Astrocyte of the spinal cord (primary cell): Measurements from ENCODE around the gene SLC7A9.

Experiments
- DNase-seq: peaks from one replicate; pipeline ENCODE4 v3.0.0; 2011; ENCODE audit warnings: low read depth, low spot score
- H3K4me3 ChIP-seq: 2 replicates; pipeline ENCODE4 v1.5.1; 2011; ENCODE audit warnings: low read depth, mild to moderate bottlenecking, low read length, moderate library complexity
- in situ Hi-C: cut with HindIII; loops from 2 replicates; pipeline ENCODE4 v1.10.0; 2017; ENCODE audit warnings: low sequenced_read_pairs
- TF ChIP-seq, protein P1 (sequence below): IDR thresholded peaks from 2 replicates; pipeline ENCODE4 v1.5.1; 2012; ENCODE audit warnings: low read depth, mild to moderate bottlenecking, low read length, inconsistent platforms

Gene SLC7A9

DNA sequence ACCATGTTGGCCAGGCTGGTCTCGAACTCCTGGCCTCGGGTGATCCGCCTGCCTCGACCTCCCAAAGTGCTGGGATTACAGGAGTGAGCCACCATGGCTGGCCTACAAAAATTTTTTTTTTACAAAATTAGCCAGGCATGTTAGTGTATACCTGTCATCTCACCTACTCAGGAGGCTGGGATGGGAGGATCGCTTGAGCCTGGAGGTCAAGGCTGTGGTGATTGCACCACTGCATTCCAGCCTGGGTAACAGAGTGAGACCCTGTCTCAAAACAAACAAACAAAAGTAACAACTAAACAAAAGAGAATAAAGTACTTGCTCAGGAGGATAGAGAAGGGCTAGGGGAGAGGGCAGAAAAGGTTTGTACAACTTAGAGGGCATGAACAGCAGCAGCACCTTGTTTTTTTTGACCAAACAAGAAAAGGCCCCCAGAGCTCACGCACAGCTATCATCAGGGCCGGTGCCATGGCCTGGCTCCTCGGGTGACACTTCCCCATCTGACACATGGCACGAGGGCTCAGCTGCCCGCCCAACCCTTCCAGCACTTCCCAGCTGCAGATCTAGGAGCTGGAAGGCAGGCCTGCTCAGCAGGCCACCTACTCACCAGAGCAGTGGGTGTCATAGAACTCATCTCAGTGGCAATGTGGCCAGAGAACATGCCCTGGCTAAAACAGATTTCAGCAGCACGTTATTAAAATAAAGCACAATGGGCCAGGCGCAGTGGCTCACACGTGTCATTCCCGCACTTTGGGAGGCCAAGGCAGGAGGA is 8.6 kb upstream of the SLC7A9 start:
- in situ Hi-C loops: no loop called here
- H3K4me3 ChIP-seq: no peak overlapping the region
- DNase-seq: no peak
- TF ChIP-seq, protein P1, sequence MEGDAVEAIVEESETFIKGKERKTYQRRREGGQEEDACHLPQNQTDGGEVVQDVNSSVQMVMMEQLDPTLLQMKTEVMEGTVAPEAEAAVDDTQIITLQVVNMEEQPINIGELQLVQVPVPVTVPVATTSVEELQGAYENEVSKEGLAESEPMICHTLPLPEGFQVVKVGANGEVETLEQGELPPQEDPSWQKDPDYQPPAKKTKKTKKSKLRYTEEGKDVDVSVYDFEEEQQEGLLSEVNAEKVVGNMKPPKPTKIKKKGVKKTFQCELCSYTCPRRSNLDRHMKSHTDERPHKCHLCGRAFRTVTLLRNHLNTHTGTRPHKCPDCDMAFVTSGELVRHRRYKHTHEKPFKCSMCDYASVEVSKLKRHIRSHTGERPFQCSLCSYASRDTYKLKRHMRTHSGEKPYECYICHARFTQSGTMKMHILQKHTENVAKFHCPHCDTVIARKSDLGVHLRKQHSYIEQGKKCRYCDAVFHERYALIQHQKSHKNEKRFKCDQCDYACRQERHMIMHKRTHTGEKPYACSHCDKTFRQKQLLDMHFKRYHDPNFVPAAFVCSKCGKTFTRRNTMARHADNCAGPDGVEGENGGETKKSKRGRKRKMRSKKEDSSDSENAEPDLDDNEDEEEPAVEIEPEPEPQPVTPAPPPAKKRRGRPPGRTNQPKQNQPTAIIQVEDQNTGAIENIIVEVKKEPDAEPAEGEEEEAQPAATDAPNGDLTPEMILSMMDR: no peak

DNA sequence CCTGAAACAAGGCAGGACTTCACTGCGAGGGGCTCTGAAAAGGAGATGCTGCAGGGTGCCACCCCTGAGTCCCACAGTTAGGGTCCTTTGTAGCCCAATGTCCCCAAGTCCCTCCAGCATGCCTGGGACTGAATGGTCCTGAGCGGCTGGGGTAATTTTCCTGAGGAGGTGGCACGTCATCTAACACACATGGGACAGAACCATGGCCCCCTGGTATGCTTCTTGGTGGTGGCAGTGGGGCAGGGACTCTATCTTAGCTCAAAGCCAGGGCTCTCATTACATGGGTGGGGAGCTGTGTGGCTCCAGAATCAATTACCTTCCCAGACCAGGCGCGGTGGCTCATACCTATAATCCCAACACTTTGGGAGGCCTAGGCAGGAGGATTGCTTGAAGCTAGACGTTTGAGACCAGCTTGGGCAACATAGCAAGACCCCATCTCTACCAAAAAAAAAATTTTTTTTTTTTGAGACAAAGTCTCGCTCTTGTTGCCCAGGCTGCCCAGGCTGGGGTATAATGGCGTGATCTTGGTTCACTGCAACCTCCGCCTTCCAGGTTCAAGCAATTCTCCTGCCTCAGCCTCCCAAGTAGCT is 7.9 kb upstream of the SLC7A9 start:
- DNase-seq: no peak
- TF ChIP-seq, protein P1: no peak
- no peak overlapping the region for H3K4me3 ChIP-seq
- in situ Hi-C loops: no loop called here

DNA sequence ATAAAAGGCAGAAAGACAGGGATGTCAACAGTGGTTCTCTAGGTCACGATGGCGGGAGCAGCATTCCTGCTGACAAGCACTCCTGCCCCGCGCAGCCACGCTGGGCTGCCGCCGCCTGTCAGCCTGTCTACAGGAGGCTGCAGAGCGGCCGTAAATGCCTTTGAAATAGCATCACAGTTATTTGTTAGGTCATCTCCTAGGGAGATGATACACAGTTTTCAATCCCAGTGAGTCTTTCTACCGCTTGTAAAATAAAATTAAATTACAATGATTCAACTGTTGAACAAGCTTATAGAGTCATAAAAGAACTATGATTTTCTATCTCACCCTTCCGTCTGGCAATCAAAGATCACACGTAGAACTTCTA is 7.3 kb upstream of the SLC7A9 start:
- in situ Hi-C loops: no loop called here
- TF ChIP-seq, protein P1: no peak
- no peak overlapping the region for H3K4me3 ChIP-seq
- DNase-seq: peak; percentile 82

DNA sequence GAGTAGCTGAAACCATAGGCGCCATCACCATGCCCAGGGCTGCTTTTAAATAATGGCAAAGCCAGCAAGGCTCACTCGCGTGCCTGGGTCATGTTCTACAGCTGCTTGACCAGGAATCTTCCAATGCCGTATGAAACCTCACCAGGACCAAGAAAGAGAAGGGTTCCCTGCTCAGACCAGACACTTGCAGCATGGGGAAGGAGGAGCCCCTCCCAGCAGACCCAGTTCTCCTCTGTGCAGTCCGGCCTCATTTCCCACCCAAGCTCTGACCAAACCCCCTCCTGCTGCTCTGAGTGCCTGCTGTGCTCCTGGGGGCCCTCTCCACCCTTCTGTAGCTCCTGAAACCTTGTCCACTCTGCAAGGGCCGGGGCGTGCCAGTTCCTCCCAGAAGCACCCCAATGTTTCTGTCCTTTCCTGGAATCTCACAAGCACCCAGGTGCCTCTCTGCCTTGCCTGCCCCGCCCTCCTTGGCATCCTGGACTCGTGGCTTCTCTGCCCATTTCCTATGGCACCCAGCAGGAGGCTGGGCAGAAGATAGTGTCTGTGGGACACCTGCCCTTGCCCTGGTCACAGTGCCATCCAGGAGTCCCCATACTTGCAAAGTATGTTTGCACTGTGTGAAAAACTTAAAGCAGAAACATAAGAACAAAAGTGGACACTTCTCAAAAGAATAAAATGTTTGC is 6.8 kb upstream of the SLC7A9 start:
- DNase-seq: no peak
- TF ChIP-seq, protein P1: no peak
- in situ Hi-C loops: no loop called here
- H3K4me3 ChIP-seq: no peak overlapping the region

DNA sequence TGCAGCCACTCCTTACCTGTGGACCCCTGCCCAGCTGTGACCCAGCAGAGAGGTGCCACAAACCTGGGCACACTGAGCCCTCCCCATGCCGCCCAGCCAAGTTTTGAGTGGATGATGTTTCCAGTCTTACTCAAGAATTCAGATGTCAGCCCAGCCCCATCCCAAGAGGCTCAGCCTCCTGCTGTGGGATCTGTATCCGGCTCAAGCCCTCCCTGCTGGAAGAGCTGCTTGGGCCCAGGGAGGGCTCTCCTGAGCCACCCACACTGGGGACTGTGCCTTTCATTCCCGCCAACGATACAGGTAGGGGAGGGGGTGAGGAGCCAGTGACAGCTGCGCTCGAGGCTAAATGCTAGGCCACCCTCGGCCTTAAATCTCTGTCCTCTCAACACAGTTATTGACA is 5.9 kb upstream of the SLC7A9 start:
- TF ChIP-seq, protein P1: no peak
- DNase-seq: no peak
- in situ Hi-C loops: no loop called here
- no peak overlapping the region for H3K4me3 ChIP-seq

DNA sequence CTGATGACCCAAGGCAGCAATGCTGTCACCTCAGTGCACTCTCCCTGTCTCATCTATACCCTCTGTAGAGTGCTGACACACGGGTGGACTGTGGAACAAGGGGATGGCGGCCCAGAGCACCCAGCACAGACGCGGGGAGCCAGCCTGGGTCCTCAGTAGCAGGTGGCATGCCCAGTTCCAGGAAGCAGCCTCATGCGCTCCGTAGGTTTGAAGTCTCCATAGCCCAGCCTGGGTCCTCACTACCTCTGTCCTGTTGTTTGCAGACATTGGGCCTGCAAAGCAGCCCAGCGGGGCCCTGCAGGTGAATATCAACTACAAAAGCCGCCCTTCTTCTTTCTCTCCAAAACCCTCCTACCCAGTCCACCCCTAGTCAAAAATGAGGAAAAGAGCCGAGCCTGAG is 5.0 kb upstream of the SLC7A9 start:
- DNase-seq: no peak
- TF ChIP-seq, protein P1: no peak
- in situ Hi-C loops: no loop called here

More for the DNA sequence above, 5.0 kb upstream of the SLC7A9 start:
- no peak overlapping the region for H3K4me3 ChIP-seq
